WTC11 (cell line): ENCODE results near the gene CCDC50.

ENCODE experiments used
- CTCF ChIP-seq: fragments of 200-600 bp; IDR thresholded peaks from 2 replicates; pipeline ENCODE4 v1.8.0; 2022; ENCODE audit warnings: antibody characterized with exemption
- GRHL2 ChIP-seq: fragments of 250-450 bp; sonication (Bioruptor Pico); IDR thresholded peaks from 2 replicates; pipeline ENCODE4 v1.8.0; 2022; ENCODE audit warnings: mild to moderate bottlenecking, moderate library complexity; ENCODE audit not compliant: insufficient replicate concordance, severe bottlenecking
- MXD4 ChIP-seq: fragments of 250-450 bp; sonication (Bioruptor Pico); IDR thresholded peaks from 2 replicates; pipeline ENCODE4 v1.8.0; 2021; ENCODE audit warnings: mild to moderate bottlenecking, moderate library complexity, borderline replicate concordance
- USF1 ChIP-seq: sonication (generic); formaldehyde crosslinking; IDR thresholded peaks from 2 replicates; pipeline ENCODE4 v1.8.0; 2022; ENCODE audit warnings: mild to moderate bottlenecking, missing genetic modification reagents
- ZBTB43 ChIP-seq: sonication (generic); formaldehyde crosslinking; IDR thresholded peaks from 2 replicates; pipeline ENCODE4 v1.8.1; 2023; ENCODE audit warnings: mild to moderate bottlenecking, missing genetic modification reagents

- TF ChIP-seq CTCF (no peak), GRHL2 (no peak), ZBTB43 (no peak), MXD4 (CRISPR knock-in tag) (no peak), USF1 (CRISPR knock-in tag) (no peak)
Observed at GRCh38 chr3:191321019-191321767, 8.0 kb upstream of the CCDC50 start.
